AG04449 (cell line): ENCODE results near the gene JAML.

ENCODE experiments used
- CTCF ChIA-PET: fragments of 350-600 bp; formaldehyde crosslinking; extraction: SDS; loops from one replicate; lab custom pipeline; 2021; ENCODE audit warnings: antibody characterized with exemption; lab: Yijun Ruan, JAX
- POLR2A ChIA-PET: fragments of 400-600, 350-600 bp; formaldehyde crosslinking; extraction: SDS; loops from one replicate; lab custom pipeline; 2020; ENCODE audit warnings: antibody characterized with exemption, inconsistent platforms; lab: Yijun Ruan, JAX
- DNase-seq: peaks from one replicate; pipeline ENCODE4 v3.0.0-alpha.2; 2010; ENCODE audit warnings: low read depth, low spot score
- H3K4me3 ChIP-seq: 2 replicates; pipeline ENCODE4 v1.5.1; 2011; ENCODE audit warnings: low read depth, mild to moderate bottlenecking, control low read depth, low read length
- TF ChIP-seq, protein P1 (sequence below): IDR thresholded peaks from one replicate; pipeline ENCODE4 v1.5.1; 2011; ENCODE audit warnings: mild to moderate bottlenecking, moderate library complexity, low read length, control low read depth, inconsistent platforms; ENCODE audit not compliant: insufficient read depth; ENCODE audit errors: missing control alignments

The JAML gene

DNA sequence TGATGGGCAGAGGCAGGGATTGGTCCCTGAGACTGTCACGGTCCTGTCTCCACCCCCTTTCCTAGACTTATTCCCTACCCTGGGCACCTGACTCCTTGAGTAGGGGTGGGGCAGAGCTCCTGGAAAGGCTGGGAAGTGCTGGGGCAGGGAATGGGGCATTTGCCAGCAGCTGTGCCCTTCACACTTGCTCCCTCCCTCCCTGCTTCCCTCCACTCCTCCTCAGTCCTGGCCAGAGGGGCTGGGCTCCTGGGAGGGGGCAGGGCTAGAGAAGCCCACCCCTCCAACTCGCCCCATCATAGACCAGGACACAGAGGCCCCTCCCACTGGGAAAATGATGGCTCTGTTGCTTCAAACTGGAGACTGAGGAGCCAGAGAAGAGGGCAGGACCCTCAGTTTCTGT is 59.9 kb downstream of the JAML start:
- H3K4me3 ChIP-seq = no peak overlapping the region
- no peak for DNase-seq
- POLR2A ChIA-PET = no interaction called here
- CTCF ChIA-PET = interaction anchor here (1.8 kb wide), 1 partner anchor 19 kb away, joined by 6 read pairs; no protein-coding TSS in a partner anchor
- TF ChIP-seq, protein P1, sequence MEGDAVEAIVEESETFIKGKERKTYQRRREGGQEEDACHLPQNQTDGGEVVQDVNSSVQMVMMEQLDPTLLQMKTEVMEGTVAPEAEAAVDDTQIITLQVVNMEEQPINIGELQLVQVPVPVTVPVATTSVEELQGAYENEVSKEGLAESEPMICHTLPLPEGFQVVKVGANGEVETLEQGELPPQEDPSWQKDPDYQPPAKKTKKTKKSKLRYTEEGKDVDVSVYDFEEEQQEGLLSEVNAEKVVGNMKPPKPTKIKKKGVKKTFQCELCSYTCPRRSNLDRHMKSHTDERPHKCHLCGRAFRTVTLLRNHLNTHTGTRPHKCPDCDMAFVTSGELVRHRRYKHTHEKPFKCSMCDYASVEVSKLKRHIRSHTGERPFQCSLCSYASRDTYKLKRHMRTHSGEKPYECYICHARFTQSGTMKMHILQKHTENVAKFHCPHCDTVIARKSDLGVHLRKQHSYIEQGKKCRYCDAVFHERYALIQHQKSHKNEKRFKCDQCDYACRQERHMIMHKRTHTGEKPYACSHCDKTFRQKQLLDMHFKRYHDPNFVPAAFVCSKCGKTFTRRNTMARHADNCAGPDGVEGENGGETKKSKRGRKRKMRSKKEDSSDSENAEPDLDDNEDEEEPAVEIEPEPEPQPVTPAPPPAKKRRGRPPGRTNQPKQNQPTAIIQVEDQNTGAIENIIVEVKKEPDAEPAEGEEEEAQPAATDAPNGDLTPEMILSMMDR = no peak

DNA sequence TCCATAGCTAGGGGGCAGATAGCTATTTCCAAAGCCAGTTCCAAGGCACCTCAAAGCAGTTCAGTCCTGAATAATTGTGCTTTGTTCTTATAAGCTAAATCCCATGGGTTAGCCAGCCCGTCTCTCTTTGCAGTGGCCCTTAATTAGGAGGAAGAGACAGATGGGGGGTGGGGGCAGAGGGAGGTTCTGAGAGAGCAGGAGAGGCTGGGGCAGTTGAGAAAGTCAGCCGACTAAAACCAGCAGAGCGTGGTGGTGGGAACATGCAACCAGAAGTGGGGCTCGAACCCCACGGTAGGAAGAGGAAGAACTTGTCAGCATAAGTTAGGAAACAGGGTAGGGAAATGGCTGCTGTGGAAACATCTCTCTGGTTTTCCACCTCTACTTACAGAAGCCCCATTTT is 61.3 kb downstream of the JAML start:
- DNase-seq = no peak
- TF ChIP-seq, protein P1 = no peak
- ChIA-PET CTCF (interaction anchor here (0.9 to 1.8 kb wide), 3 partner anchors 8 to 18 kb away, joined by 3 to 7 read pairs (median 6); no protein-coding TSS in a partner anchor), POLR2A (no interaction called here)
- H3K4me3 ChIP-seq = no peak overlapping the region

DNA sequence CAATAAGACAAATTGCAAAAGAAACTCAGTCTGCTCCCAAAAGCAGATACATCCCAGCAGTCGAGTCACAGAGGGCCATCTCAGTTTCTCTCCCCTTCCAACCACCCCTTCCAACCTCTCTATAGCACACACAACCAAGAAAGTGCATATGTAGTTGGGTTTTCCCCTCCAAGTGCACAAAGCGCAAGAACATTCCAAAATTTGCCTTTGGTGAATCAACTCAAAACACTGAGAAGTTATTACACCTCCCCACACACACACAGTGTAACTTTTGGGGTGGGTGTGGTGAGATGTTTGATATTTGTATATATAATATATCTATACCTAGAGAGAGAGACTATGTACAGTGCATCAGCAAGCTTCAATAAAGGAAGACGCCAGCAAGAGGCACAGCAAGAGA is 62.0 kb downstream of the JAML start:
- TF ChIP-seq, protein P1 = no peak
- no peak for DNase-seq
- POLR2A ChIA-PET = no interaction called here
- CTCF ChIA-PET = interaction anchor here (0.9 to 1.4 kb wide), 2 partner anchors 9 to 11 kb away, joined by 3 to 7 read pairs; no protein-coding TSS in a partner anchor
- H3K4me3 ChIP-seq = no peak overlapping the region

DNA sequence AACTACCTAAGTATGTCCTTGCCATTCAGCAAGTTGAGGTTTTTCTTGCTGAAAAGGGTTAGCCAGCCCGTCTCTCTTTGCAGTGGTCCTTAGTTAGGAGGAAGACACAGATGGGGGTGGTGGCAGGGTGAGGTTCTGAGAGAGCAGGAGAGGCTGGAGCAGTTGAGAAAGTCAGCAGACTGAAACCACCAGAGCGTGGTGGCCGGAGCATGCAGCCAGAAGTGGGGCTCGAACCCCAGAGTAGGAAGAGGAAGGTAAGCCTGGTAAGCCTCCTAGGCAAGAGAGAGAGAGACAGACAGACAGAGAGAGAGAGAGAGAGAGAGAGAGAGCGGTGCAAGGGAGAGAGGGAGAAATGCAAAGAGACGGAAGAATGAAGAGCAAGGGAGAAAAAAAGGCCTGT is 63.0 kb downstream of the JAML start:
- no peak overlapping the region for H3K4me3 ChIP-seq
- TF ChIP-seq, protein P1 = no peak
- ChIA-PET POLR2A (no interaction called here), CTCF (no interaction called here)
- DNase-seq = no peak

DNA sequence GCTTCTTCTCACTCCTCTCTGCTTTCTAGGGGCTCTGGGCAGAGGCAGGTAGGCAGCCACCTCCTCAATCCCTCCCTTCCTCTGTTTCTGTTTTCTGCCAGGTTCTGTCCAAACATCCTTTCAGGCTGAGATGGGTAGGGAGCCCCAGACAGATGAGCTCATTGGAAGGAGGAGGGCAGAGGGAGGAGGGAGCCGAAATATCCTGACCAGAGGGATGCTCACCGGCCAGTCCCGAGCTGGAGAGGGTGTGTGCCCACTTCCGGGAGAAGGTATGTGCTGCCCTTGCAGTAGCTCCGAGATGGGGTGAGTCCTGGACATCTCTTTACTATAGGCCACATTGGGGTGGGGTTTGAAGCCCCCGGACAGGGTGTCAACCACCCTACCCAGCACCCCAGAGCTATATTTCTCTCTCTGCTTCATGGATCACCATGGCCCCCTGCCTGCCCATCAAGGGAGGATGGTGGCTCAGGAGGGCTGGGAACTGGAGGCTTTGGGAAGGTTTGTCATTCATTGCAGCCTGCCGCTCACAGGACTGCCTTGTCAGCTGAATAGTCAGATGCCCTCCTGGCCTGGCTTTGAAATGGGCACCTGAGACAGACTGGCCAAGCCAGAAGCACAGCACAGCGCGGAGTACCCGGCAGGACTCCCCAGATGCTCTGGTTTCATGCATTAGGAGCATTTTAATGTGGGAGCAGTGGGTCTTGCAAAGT is 67.5 kb downstream of the JAML start:
- H3K4me3 ChIP-seq = no peak overlapping the region
- POLR2A ChIA-PET = no interaction called here
- CTCF ChIA-PET = interaction anchor here (1.2 to 2.9 kb wide), 3 partner anchors 14 to 196 kb away, joined by 3 to 31 read pairs (median 3); no protein-coding TSS in a partner anchor
- TF ChIP-seq, protein P1 = no peak
- DNase-seq = no peak

DNA sequence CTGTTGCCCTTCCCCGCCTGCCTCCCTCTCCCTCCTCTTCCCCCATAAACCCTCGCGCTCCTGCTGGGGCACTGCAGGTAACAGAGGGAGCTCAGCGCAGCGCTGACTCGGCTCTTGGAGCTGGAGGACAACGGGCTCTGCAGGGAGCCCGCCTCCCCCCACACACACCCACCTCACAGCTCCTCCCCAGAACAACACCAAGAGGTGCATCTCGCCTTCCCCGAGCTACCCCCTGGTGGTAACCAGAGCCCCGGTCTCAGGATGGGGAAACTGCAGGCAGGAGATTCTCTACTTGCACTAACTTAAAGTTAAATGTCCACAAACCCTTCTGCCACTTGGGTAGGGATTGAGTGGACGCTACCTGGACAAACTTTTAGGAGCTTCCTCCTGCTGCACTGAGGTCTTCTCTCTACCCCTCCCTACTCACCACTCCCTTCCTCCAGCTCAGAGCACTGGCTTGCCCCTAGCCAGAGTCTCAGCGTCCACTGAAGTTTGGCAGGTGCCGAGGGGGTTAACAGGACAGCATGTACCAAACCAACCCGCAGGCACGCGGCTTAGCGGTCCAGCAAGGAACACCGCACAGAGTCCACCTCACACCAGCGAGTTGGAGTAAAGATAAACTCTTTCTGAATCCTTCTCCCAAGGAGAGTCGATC is 68.2 kb downstream of the JAML start:
- DNase-seq = no peak
- ChIA-PET POLR2A (no interaction called here), CTCF (interaction anchor here (1.2 to 2.9 kb wide), 3 partner anchors 14 to 197 kb away, joined by 3 to 31 read pairs (median 3); no protein-coding TSS in a partner anchor)
- TF ChIP-seq, protein P1 = no peak
- no peak overlapping the region for H3K4me3 ChIP-seq
